ENCODE results near the gene TCAP.
"Not testable (repeated sequence)": the region's sequence is repeated elsewhere in the genome, so short reads cannot be mapped to it uniquely, and the experiment has no call there.

DNA sequence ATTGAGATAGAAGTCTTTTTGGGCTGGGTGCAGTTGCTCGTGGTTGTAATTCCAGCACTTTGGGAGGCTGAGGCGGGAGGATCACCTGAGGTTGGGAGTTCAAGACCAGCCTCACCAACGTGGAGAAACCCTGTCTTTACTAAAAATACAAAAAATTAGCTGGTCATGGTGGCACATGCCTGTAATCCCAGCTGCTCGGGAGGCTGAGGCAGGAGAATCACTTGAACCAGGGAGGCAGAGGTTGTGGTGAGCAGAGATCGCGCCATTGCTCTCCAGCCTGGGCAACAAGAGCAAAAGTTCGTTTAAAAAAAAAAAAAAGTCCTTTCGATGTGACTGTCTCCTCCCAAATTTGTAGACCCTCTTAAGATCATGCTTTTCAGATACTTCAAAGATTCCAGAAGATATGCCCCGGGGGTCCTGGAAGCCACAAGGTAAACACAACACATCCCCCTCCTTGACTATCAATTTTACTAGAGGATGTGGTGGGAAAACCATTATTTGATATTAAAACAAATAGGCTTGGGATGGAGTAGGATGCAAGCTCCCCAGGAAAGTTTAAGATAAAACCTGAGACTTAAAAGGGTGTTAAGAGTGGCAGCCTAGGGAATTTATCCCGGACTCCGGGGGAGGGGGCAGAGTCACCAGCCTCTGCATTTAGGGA lies 34.1 kb downstream of the TCAP start:
- TF ChIP-seq, protein P1, sequence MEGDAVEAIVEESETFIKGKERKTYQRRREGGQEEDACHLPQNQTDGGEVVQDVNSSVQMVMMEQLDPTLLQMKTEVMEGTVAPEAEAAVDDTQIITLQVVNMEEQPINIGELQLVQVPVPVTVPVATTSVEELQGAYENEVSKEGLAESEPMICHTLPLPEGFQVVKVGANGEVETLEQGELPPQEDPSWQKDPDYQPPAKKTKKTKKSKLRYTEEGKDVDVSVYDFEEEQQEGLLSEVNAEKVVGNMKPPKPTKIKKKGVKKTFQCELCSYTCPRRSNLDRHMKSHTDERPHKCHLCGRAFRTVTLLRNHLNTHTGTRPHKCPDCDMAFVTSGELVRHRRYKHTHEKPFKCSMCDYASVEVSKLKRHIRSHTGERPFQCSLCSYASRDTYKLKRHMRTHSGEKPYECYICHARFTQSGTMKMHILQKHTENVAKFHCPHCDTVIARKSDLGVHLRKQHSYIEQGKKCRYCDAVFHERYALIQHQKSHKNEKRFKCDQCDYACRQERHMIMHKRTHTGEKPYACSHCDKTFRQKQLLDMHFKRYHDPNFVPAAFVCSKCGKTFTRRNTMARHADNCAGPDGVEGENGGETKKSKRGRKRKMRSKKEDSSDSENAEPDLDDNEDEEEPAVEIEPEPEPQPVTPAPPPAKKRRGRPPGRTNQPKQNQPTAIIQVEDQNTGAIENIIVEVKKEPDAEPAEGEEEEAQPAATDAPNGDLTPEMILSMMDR (optimal IDR thresholded peaks at IDR 0.05 in 1 of 3, IDR thresholded peaks at IDR 0.05 in 1 of 3, conservative IDR thresholded peaks at IDR 0.05 in 1 of 3; ENCODE audit: extremely low read depth in 1 of 3, insufficient read depth in 2 of 3, low read length in 3 of 3), result not testable (repeated sequence)
- not testable (repeated sequence) for TF ChIP-seq EZH2 (IDR thresholded peaks at IDR 0.05; ENCODE audit: low read length)

All from keratinocyte (primary cell).